Tibial artery (tissue), 4 donors: Measurements from ENCODE around the gene RPTOR.

Source experiments
- DNase-seq, 2 donors: peaks; one replicate each; pipeline ENCODE4 v3.0.0-alpha.2; 2019
- H3K27ac ChIP-seq, 2 donors: fragments of 200-600 bp; sonication (generic) in 1 of 2; 1 replicate in 1 of 2; 2 replicates in 1 of 2; pipeline ENCODE4 v1.5.1; 2018 to 2019; ENCODE audit warnings: mild to moderate bottlenecking in 1 of 2
- H3K27me3 ChIP-seq, 2 donors: fragments of 200-600 bp; sonication (generic) in 1 of 2; one replicate each; pipeline versions ENCODE4 v1.5.1 to v1.6.0; 2016 to 2019
- H3K36me3 ChIP-seq, 3 donors: fragments of 200-600 bp; sonication (generic) in 2 of 3; one replicate each; pipeline ENCODE4 v1.5.1; 2016 to 2019; ENCODE audit warnings: mild to moderate bottlenecking in 2 of 3
- H3K4me1 ChIP-seq, 4 donors: fragments of 200-600 bp; sonication (generic) in 2 of 4; 1 replicate in 3 of 4; 2 replicates in 1 of 4; pipeline ENCODE4 v1.5.1; 2016 to 2019
- H3K4me3 ChIP-seq, 2 donors: fragments of 200-600 bp; sonication (generic) in 1 of 2; 1 replicate in 1 of 2; 2 replicates in 1 of 2; pipeline ENCODE4 v1.5.1; 2018 to 2019; ENCODE audit warnings: mild to moderate bottlenecking in 2 of 2
- H3K9me3 ChIP-seq, 3 donors: fragments of 200-600 bp; sonication (generic) in 1 of 3; one replicate each; pipeline ENCODE4 v1.5.1; 2016 to 2019
- intact Hi-C: fragments of 100-400 bp; cut with DNase I; formaldehyde crosslinking; loops from one replicate; pipeline ENCODE4 v1.15.0; 2023; ENCODE audit warnings: low total_unique reads
- TF ChIP-seq, protein P1 (sequence below), 2 experiments: fragments of 200-600 bp in 1 of 2; fragments of 450-650 bp in 1 of 2; IDR thresholded peaks; one replicate each; pipeline ENCODE4 v1.5.1; 2017 to 2019; ENCODE audit warnings: antibody characterized with exemption in 2 of 2, mild to moderate bottlenecking in 1 of 2, moderate library complexity in 1 of 2

The RPTOR gene

DNA sequence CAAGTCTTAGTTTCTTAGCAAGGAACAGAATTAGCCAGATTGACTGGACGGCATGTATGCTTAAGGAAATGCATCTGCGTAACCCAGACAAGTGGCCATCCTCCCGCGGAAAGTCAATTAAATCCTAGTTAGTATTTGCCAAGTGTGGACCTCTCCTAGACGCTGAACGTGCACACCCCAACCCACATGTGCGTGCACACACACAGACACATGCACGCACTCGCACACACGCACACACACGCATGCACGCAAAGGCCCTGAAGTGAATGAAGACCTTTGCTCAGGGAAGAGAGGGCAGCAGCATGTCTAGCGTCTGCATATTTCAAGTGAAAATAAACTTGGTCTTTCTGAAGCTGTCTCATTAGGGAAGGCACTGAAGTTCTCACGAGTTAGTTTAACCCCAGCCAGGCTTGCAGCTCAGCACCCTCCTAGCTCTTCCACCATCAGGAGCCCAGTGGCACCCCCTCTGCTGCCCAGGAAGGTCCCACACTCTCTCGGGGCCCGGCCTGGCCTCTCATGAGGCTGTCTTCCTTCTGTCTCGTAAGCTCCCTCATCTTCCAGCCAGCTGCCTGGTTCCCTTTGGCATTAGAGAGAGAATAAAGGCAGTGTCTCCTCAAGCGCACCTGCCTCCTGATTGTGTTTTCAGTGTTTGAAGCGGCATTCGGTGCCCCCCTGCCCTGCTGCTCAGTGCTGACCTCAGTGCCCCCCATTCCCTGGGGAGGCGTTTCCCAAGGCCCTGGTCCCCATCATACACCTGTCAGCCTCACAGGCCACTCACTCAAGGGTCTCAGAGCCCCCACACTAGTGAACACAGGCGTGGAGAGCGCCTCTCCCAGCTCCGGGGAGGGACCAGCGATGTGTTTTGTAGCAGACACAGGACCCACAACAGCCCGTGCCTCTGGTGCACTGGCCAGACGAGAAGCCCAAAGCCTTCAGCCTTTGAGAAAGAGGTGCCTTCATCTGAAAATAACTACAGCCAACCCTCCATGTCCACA is 394.8 kb downstream of the RPTOR start:
- no peaks in the 10 kb centered on the region for H3K27me3 ChIP-seq
- TF ChIP-seq, protein P1, sequence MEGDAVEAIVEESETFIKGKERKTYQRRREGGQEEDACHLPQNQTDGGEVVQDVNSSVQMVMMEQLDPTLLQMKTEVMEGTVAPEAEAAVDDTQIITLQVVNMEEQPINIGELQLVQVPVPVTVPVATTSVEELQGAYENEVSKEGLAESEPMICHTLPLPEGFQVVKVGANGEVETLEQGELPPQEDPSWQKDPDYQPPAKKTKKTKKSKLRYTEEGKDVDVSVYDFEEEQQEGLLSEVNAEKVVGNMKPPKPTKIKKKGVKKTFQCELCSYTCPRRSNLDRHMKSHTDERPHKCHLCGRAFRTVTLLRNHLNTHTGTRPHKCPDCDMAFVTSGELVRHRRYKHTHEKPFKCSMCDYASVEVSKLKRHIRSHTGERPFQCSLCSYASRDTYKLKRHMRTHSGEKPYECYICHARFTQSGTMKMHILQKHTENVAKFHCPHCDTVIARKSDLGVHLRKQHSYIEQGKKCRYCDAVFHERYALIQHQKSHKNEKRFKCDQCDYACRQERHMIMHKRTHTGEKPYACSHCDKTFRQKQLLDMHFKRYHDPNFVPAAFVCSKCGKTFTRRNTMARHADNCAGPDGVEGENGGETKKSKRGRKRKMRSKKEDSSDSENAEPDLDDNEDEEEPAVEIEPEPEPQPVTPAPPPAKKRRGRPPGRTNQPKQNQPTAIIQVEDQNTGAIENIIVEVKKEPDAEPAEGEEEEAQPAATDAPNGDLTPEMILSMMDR (IDR thresholded peaks at IDR 0.05), result no peak
- no peak overlapping the region for H3K4me3 ChIP-seq
- DNase-seq, result peak in 1 of 2 donors; percentile 59
- H3K27ac ChIP-seq, result no peak overlapping the region
- intact Hi-C loops, result no loop called here
- H3K4me1 ChIP-seq, result peaks cover 0 to 40% (median 27%) of the 10 kb centered on the region in 4 donors
- peaks cover 0 to 20% (median 0%) of the 10 kb centered on the region in 3 donors for H3K36me3 ChIP-seq
- no peaks in the 10 kb centered on the region for H3K9me3 ChIP-seq

DNA sequence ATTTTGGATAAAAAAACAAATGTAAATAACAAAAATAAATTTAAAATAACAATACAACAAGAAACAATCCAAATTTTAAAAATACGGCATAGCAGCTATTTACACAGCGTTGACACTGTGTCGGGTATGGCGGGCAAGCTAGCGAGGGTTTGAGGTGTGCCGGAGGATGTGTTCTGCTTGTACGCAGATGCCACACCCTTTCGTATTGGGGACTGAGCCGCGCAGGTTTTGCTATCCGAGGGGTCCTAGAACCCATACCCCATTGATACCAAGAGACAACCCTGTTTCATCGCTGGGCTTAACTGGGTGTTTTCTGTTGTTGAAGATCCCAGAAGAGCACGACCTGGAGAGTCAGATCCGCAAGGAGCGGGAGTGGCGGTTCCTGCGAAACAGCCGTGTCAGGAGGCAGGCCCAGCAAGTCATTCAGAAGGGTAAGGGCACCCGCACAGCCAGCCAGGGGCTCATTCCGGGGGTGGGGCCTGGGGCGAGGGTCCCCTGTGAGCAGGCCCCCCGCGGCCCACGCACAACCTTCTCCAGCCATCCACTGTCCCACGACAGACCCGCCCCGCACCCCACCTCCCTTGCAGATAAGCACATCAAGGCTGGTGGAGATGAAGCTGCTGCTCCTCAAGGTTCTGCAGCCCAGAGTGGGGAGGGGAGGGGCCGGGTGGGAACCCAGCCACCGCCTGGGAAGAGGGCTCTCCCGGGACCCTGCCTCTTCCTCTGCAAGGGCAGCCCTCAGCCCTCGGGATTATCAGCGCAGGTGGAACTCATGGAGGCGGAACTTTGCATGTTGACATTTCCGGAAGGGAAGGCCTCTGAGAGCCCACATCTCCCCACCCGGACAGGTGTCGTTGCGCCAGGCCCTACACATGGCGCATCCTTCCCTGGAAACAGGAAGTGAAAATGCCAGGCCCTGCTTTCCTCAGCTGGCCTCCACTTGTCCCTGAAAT is 395.8 kb downstream of the RPTOR start:
- intact Hi-C loops, result no loop called here
- peak in 1 of 2 donors; percentile 64 for DNase-seq
- peak overlapping the region in 1 of 2 donors; percentile 90 for H3K27ac ChIP-seq
- TF ChIP-seq, protein P1 (IDR thresholded peaks at IDR 0.05), result no peak
- no peaks in the 10 kb centered on the region for H3K27me3 ChIP-seq
- no peak overlapping the region for H3K4me3 ChIP-seq
- peaks cover 0 to 20% (median 0%) of the 10 kb centered on the region in 3 donors for H3K36me3 ChIP-seq
- H3K9me3 ChIP-seq, result no peaks in the 10 kb centered on the region
- H3K4me1 ChIP-seq, result peaks cover 0 to 40% (median 27%) of the 10 kb centered on the region in 4 donors

DNA sequence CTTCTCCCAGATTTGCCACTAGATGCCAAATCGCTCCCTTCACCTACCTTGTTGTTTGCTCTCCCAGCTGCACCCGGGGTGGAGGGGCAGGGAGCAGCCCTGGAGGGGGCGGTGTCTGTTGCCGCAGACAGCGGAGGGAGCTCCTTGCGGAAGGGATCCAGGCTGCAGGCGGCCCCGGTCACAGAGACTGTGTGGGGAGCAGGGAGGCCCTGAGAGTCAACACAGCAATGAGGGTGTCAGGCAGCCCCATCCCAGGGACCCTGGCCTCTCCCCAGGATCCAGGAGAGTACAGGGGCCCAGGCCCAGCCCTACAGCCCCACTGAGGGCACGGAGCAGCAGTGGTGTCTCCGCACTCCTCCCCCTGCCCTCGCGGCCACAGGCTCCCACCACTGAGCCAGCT is 396.5 kb downstream of the RPTOR start:
- Histone ChIP-seq H3K4me3 (no peak overlapping the region), H3K9me3 (no peaks in the 10 kb centered on the region), H3K4me1 (peaks cover 0 to 40% (median 27%) of the 10 kb centered on the region in 4 donors), H3K36me3 (peaks cover 0 to 27% (median 0%) of the 10 kb centered on the region in 3 donors), H3K27ac (peak overlapping the region; percentile 8 to 90), H3K27me3 (no peaks in the 10 kb centered on the region)
- intact Hi-C loops, result no loop called here
- DNase-seq, result peak; percentile 9 to 66
- TF ChIP-seq, protein P1 (IDR thresholded peaks at IDR 0.05), result no peak

DNA sequence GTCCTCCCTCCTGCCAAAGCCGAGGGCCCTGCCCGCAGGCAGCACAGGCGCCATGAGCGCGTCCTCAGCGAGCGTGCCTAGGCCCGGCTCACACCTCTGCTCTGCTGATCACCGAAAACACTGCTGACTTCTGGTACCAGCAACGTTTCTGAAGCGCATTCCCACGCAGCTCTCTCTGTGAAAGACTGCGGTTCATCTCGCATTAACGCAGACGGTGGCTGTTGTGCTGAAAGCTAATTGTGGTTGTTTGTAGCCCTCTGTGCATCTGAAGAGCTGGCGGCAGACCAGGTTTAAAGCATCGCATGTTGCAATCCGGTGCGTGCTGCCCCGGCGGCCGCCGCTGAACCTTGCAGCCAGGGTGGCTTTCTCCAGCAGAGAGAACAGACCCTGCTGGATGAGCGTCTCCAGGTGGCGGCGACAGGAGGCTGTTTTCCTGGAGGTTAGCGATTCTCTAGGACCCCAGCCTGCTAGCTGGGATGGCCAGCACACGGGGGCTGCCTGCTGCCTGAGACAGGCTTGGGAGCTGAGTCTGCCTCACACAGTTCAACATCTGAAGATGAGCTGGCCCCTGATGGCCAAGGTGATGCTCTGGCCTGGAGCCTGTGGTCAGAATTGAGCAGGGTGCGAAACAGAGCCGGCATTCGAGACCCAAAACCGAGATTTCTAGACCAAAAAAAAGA is 397.2 kb downstream of the RPTOR start:
- TF ChIP-seq, protein P1 (IDR thresholded peaks at IDR 0.05), result peak in 1 of 2 experiments; percentile 33
- DNase-seq, result peak; percentile 20 to 64
- H3K4me1 ChIP-seq, result peaks cover 0 to 40% (median 27%) of the 10 kb centered on the region in 4 donors
- no peaks in the 10 kb centered on the region for H3K9me3 ChIP-seq
- peak overlapping the region; percentile 81 to 90 for H3K27ac ChIP-seq
- no peaks in the 10 kb centered on the region for H3K27me3 ChIP-seq
- peaks cover 0 to 34% (median 7%) of the 10 kb centered on the region in 3 donors for H3K36me3 ChIP-seq
- peak overlapping the region in 1 of 2 donors; percentile 19 for H3K4me3 ChIP-seq
- intact Hi-C loops, result no loop called here
